ENCODE data around the gene RPL18.

The RPL18 gene

DNA sequence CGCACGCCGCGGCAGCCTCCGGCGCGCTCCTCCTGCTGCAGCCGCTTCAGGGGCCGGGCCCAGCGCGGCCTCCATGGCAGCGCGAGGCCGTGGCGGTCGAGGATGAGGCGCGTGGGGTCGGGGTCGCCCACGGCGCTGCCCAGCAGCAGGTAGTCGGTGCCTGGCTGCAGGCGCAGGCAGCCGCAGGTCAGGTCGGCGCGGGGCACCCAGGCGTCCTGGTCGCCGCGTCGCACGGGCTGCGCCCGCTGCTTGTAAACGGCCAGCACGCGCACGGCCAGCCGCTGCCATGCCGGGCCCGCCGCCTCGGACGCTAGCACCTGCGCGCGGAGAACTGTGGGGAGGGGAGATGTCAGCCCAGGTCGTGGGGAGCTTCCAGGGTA, 42.7 kb upstream of the RPL18 start:
- no peaks in the 10 kb centered on the region for H3K36me3 ChIP-seq (ENCODE audit: insufficient read depth, low read length)
- no peak for TF ChIP-seq EZH2phosphoT487 (IDR thresholded peaks at IDR 0.05; ENCODE audit: borderline replicate concordance)
- TF ChIP-seq, protein P1, sequence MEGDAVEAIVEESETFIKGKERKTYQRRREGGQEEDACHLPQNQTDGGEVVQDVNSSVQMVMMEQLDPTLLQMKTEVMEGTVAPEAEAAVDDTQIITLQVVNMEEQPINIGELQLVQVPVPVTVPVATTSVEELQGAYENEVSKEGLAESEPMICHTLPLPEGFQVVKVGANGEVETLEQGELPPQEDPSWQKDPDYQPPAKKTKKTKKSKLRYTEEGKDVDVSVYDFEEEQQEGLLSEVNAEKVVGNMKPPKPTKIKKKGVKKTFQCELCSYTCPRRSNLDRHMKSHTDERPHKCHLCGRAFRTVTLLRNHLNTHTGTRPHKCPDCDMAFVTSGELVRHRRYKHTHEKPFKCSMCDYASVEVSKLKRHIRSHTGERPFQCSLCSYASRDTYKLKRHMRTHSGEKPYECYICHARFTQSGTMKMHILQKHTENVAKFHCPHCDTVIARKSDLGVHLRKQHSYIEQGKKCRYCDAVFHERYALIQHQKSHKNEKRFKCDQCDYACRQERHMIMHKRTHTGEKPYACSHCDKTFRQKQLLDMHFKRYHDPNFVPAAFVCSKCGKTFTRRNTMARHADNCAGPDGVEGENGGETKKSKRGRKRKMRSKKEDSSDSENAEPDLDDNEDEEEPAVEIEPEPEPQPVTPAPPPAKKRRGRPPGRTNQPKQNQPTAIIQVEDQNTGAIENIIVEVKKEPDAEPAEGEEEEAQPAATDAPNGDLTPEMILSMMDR (conservative IDR thresholded peaks at IDR 0.05; ENCODE audit: low read length): no peak
- no peaks in the 10 kb centered on the region for H3K9me2 ChIP-seq (replicated peaks; ENCODE audit: low read depth, low read length)
- no peak overlapping the region for H3K9ac ChIP-seq (ENCODE audit: low read depth, low read length, poor library complexity, severe bottlenecking)
- peaks cover 8% of the 10 kb centered on the region for H3K4me1 ChIP-seq (ENCODE audit: insufficient read depth, low read length, poor library complexity, severe bottlenecking)
- no peak overlapping the region for H3K4me2 ChIP-seq (ENCODE audit: low read depth, low read length, poor library complexity, severe bottlenecking)
- no peak overlapping the region for H3K4me3 ChIP-seq (ENCODE audit: low read length, poor library complexity, severe bottlenecking)
- no peaks in the 10 kb centered on the region for H3K27me3 ChIP-seq (ENCODE audit: insufficient read depth, low read length, poor library complexity, severe bottlenecking)
- H3K79me2 ChIP-seq (ENCODE audit: insufficient read depth, low read length): no peaks in the 10 kb centered on the region
- no peaks in the 10 kb centered on the region for H4K20me1 ChIP-seq (ENCODE audit: insufficient read depth, low read length, poor library complexity, severe bottlenecking)
- no peaks in the 10 kb centered on the region for H3F3A ChIP-seq (ENCODE audit: low read depth)
- H3K9me3 ChIP-seq (ENCODE audit: insufficient read depth, low read depth, low read length): no peaks in the 10 kb centered on the region
- peak overlapping the region; percentile 99; the same call in 1 of the 2 replicates for H2AFZ ChIP-seq (ENCODE audit: low read length)

DNA sequence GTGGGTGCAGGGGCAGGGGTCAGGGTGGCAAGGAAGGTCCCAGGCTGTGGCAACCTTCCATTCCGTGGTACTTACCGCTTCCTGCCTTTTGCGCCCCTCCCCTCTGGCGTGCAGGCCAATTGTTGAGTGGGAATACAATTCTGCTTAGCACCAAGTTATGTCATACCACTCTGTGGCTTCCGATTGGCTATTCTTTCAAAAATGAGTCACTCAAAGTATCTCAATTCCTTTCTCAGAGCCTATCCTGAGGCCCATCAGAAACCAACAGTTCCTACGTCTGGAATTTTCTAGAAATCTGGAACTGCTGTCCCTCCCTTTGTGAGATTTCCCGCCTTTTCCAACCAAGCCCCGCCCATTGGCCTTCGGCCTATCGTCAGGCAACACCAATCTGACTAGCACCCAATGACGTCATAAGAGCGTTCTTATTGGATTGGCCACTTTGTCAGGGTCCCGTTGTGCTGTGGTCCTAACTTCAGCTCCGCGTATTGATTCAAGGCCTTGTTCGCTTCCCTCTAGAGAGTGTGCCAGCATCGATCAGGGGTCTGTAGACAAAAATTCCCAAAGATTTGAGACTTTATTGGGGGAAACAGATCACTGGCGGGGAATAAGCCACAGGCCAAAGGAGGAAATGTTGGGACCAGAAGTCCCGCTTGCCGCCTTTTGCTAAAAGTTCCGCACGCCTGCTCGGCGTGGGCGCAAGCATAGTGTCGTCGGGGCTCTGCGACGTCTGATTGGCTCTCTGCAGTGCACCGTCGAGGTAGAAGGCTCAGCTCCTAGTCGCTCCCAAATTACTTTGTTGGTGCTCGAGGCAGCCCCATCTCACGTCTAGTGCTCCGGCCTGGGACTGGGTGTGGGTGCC, 42.1 kb upstream of the RPL18 start:
- Histone ChIP-seq H4K20me1 (ENCODE audit: insufficient read depth, low read length, poor library complexity, severe bottlenecking) (no peaks in the 10 kb centered on the region), H3K4me1 (ENCODE audit: insufficient read depth, low read length, poor library complexity, severe bottlenecking) (peaks cover 8% of the 10 kb centered on the region), H3K79me2 (ENCODE audit: insufficient read depth, low read length) (no peaks in the 10 kb centered on the region), H2AFZ (ENCODE audit: low read length) (peak overlapping the region; percentile 99), H3K27me3 (ENCODE audit: insufficient read depth, low read length, poor library complexity, severe bottlenecking) (no peaks in the 10 kb centered on the region), H3K4me2 (ENCODE audit: low read depth, low read length, poor library complexity, severe bottlenecking) (peak overlapping the region; percentile 58), H3K4me3 (ENCODE audit: low read length, poor library complexity, severe bottlenecking) (peak overlapping the region; percentile 63), H3K36me3 (ENCODE audit: insufficient read depth, low read length) (no peaks in the 10 kb centered on the region), H3K9ac (ENCODE audit: low read depth, low read length, poor library complexity, severe bottlenecking) (peak overlapping the region; percentile 16), H3F3A (ENCODE audit: low read depth) (no peaks in the 10 kb centered on the region), H3K9me2 (replicated peaks; ENCODE audit: low read depth, low read length) (no peaks in the 10 kb centered on the region), H3K9me3 (ENCODE audit: insufficient read depth, low read depth, low read length) (no peaks in the 10 kb centered on the region)
- TF ChIP-seq EZH2phosphoT487 (IDR thresholded peaks at IDR 0.05; ENCODE audit: borderline replicate concordance): no peak
- TF ChIP-seq, protein P1 (conservative IDR thresholded peaks at IDR 0.05; ENCODE audit: low read length): no peak

DNA sequence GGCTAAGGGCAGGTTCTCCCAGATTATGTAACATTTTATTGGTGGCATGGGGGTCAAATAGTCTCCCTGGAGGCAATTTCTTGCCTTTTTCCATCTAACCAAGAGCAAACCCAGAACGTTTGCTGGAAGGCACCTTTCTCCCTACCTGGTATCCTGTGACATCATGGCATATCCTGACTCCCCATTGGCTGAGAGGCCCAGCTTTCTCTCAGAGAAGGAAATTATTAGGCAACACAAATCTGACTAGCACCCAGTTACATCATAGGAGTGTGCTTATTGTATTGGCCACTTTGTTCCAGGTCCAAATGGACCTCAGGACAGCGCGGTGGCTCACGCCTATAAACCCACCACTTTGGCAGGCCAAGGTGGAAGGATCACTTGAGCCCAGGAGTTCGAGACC, 40.8 kb upstream of the RPL18 start:
- Histone ChIP-seq H3K79me2 (ENCODE audit: insufficient read depth, low read length) (no peaks in the 10 kb centered on the region), H3K9ac (ENCODE audit: low read depth, low read length, poor library complexity, severe bottlenecking) (no peak overlapping the region), H3K27me3 (ENCODE audit: insufficient read depth, low read length, poor library complexity, severe bottlenecking) (no peaks in the 10 kb centered on the region), H3F3A (ENCODE audit: low read depth) (no peaks in the 10 kb centered on the region), H3K4me3 (ENCODE audit: low read length, poor library complexity, severe bottlenecking) (no peak overlapping the region), H3K36me3 (ENCODE audit: insufficient read depth, low read length) (no peaks in the 10 kb centered on the region), H2AFZ (ENCODE audit: low read length) (no peak overlapping the region), H3K9me2 (replicated peaks; ENCODE audit: low read depth, low read length) (no peaks in the 10 kb centered on the region), H3K4me2 (ENCODE audit: low read depth, low read length, poor library complexity, severe bottlenecking) (no peak overlapping the region), H3K9me3 (ENCODE audit: insufficient read depth, low read depth, low read length) (no peaks in the 10 kb centered on the region), H3K4me1 (ENCODE audit: insufficient read depth, low read length, poor library complexity, severe bottlenecking) (peaks cover 8% of the 10 kb centered on the region), H4K20me1 (ENCODE audit: insufficient read depth, low read length, poor library complexity, severe bottlenecking) (no peaks in the 10 kb centered on the region)
- no peak for TF ChIP-seq EZH2phosphoT487 (IDR thresholded peaks at IDR 0.05; ENCODE audit: borderline replicate concordance)
- TF ChIP-seq, protein P1 (conservative IDR thresholded peaks at IDR 0.05; ENCODE audit: low read length): no peak
